T-helper 2 cell treated with Interferon-gamma antibody and Interleukin-4, amounts not matched to agents 5 μg/mL and 100 μg/mL, for 36 hours (primary cell): ENCODE measurements around the gene CLVS2.

ENCODE experiments used
- DNase-seq: peaks from one replicate; pipeline ENCODE4 v3.0.0; 2021; ENCODE audit warnings: low spot score
- H3K27ac Mint-ChIP-seq: one replicate; pipeline ENCODE4 v1.8.0; 2021; ENCODE audit warnings: mild to moderate bottlenecking, mixed read lengths
- H3K27me3 Mint-ChIP-seq: one replicate; pipeline ENCODE4 v1.8.0; 2021; ENCODE audit warnings: low read depth, mixed read lengths
- H3K36me3 Mint-ChIP-seq: one replicate; pipeline ENCODE4 v1.8.0; 2021; ENCODE audit warnings: low read depth, mixed read lengths
- H3K4me1 Mint-ChIP-seq: one replicate; pipeline ENCODE4 v1.8.0; 2021; ENCODE audit warnings: low read depth, mixed read lengths
- H3K4me3 Mint-ChIP-seq: one replicate; pipeline ENCODE4 v1.8.0; 2022; ENCODE audit warnings: mild to moderate bottlenecking, moderate library complexity, mixed read lengths
- H3K9me3 Mint-ChIP-seq: one replicate; pipeline ENCODE4 v1.8.0; 2021; ENCODE audit warnings: mixed read lengths

The CLVS2 gene, protein sequence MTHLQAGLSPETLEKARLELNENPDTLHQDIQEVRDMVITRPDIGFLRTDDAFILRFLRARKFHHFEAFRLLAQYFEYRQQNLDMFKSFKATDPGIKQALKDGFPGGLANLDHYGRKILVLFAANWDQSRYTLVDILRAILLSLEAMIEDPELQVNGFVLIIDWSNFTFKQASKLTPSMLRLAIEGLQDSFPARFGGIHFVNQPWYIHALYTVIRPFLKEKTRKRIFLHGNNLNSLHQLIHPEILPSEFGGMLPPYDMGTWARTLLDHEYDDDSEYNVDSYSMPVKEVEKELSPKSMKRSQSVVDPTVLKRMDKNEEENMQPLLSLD

DNA sequence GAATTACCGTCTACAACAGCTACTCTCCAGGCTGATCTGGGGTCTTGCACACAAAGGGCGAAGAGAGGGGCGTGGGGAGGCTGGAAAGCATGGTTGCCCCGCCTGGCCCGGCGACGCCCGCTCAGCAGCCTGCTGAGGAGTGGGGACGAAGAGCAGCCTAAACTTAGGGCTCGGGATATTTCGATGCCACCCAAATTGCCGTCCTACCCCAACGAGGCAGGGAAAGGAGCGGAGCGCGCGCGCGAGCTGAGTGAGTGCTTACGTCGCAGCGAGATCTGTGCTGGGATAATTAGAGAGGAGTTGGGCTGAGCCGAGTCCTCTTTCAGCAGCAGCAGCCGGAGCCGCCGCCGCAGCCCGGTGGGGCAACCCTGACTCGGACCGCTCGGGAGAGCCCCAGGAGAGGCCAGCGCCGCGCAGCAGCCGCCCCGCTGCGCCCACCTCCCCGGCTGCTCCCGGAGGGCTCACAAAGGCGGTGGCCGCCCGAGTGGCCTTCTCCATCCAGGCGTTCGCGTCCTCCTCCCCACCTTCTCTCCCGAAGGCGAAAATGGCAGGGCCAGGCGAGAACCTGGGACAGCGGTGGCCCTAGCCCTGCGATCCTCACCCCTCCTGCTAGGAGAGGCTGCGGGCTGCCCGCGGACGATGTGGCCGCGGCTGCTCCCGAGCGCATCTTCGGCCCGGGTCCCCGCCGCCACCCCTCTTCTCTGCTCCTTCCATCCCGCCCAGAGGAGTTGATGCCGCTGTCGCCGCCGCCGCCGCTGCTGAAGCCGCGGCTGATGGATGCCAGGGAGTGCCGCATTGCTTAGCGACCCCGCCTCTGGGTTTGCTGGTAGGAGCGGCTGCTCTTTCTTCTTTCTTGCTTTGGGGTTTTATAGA is at the start of gene CLVS2:
Gene CLVS2, plus strand, starts transcription at position 315 of the 873 bp plus-strand sequence. CDS start 1,543 bp downstream, outside the sequence.
- no peaks in the 10 kb centered on the region for H3K36me3 Mint-ChIP-seq
- H3K4me3 Mint-ChIP-seq, result no peak within 1 kb of the TSS
- H3K4me1 Mint-ChIP-seq, result no peaks in the 10 kb centered on the region
- H3K27ac Mint-ChIP-seq, result no peak within 1 kb of the TSS
- no peaks in the 10 kb centered on the region for H3K9me3 Mint-ChIP-seq
- DNase-seq, result no peak
- H3K27me3 Mint-ChIP-seq, result peaks cover 33% of the 10 kb centered on the region

DNA sequence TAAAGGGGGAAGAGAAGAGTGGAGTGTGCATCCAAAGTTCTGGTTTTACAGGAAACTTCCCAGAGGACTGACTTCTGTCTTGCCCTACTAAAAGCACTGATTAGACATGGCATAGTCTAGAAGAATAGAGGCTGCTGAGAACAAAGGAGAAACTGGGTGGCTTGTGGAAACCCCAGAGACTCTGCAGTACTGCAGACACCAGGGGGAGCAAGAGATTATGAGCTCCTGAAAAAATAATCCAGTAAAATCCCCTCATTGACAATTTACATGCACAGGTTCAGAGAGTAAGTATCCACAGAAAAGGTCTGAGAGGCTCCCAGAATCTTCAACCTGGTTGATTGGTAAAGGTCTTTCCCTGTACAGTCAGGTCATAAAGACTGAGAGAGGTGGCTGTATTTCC is 48.7 kb upstream of the CLVS2 start:
- no peaks in the 10 kb centered on the region for H3K36me3 Mint-ChIP-seq
- H3K4me1 Mint-ChIP-seq, result no peaks in the 10 kb centered on the region
- no peak for DNase-seq
- peaks cover 3% of the 10 kb centered on the region for H3K9me3 Mint-ChIP-seq
- H3K27ac Mint-ChIP-seq, result no peak overlapping the region
- no peaks in the 10 kb centered on the region for H3K27me3 Mint-ChIP-seq
- H3K4me3 Mint-ChIP-seq, result no peak overlapping the region

DNA sequence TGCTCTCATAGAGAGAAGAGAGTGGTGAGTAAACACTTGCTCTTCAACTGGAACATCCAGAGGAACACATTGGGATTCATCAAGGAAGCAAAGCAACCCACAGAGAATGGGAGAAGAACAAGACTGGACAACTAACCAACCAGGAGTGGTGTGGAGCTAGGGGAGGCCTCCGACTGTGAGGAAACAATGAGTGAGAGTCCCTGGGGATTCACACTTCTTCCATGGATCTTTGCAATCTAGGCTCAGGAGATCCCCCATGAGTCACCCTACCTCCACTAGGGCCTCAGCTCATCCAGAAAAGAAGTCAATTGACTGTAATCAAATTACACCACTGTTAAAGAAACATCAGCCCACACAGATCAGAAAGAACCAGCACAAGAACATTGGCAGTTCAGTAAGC is 42.3 kb upstream of the CLVS2 start:
- H3K4me3 Mint-ChIP-seq, result no peak overlapping the region
- H3K27ac Mint-ChIP-seq, result no peak overlapping the region
- H3K4me1 Mint-ChIP-seq, result no peaks in the 10 kb centered on the region
- H3K27me3 Mint-ChIP-seq, result no peaks in the 10 kb centered on the region
- peaks cover 10% of the 10 kb centered on the region for H3K9me3 Mint-ChIP-seq
- H3K36me3 Mint-ChIP-seq, result no peaks in the 10 kb centered on the region
- DNase-seq, result no peak

DNA sequence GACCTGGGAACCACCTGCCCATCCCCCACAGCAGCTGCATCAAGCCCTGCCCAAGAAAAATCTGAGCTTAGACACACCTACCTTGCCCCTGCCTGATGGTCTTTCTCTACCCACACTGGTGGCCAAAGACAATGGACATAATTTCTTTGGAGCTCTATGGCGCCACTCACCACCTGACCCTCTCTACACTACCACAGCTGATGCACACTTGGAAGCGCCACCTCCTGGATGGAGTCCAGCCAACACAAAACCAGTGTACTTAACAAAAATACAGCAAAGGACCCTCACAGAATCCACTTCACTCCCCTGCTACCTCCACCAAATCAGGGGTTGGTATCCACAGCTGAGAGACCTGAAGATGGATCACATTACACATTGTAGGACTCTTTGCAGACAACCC is 39.7 kb upstream of the CLVS2 start:
- no peak overlapping the region for H3K27ac Mint-ChIP-seq
- H3K36me3 Mint-ChIP-seq, result no peaks in the 10 kb centered on the region
- DNase-seq, result no peak
- peaks cover 10% of the 10 kb centered on the region for H3K9me3 Mint-ChIP-seq
- H3K27me3 Mint-ChIP-seq, result no peaks in the 10 kb centered on the region
- no peak overlapping the region for H3K4me3 Mint-ChIP-seq
- no peaks in the 10 kb centered on the region for H3K4me1 Mint-ChIP-seq

DNA sequence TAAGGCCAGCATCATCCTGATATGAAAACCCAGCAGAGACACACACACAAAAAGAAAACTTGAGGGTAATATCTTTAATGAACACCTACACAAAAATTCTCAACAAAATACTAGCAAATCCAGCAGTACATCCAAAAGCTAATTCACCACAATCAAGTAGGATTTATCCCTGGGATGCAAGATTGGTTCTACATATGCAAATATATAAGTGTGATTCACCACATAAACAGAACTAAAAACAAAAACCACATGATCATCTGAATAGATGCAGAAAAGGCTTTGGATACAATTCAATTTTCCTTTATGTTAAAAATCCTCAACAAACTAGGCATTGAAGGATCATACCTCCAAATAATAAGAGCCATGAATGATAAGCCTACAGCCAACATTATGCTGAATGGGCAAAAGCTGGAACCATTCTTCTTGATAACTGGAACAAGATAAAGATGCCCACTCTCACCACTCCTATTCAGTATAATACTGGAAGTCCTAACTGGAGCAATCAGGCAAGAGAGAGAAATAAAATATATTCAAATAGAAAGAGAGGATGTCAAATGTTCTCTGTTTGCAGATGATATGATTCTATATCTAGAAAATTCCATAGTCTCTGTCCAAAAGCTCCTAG is 33.9 kb upstream of the CLVS2 start:
- H3K27me3 Mint-ChIP-seq, result no peaks in the 10 kb centered on the region
- H3K27ac Mint-ChIP-seq, result no peak overlapping the region
- H3K36me3 Mint-ChIP-seq, result no peaks in the 10 kb centered on the region
- DNase-seq, result no peak
- peaks cover 6% of the 10 kb centered on the region for H3K9me3 Mint-ChIP-seq
- no peak overlapping the region for H3K4me3 Mint-ChIP-seq
- no peaks in the 10 kb centered on the region for H3K4me1 Mint-ChIP-seq

DNA sequence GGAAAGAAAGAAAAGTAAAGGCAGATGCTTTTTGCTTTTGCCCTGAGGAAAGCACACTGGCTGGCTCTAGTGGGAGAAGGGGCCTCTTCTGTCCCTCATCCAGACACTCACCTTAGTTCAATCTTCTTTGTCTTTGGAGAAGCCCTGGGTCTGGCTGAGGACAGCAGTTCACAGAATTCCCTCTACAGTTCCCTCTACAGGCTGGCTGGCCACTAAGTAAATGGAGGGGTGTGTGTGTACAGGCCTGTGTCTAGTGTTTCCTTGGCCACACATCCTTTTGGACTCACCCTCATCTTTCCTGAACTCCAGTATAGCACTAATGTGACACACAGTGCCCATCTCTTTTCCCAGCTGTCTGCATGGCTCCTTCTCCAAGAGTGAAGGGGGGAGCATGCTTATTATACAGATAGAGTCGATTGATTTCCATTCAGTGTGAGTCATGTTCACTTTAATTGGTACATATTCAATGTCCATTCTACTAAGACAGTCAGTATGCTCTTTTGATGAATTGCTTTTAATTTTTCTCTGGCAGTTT is 26.0 kb upstream of the CLVS2 start:
- H3K4me3 Mint-ChIP-seq, result no peak overlapping the region
- no peak for DNase-seq
- no peaks in the 10 kb centered on the region for H3K36me3 Mint-ChIP-seq
- H3K27ac Mint-ChIP-seq, result no peak overlapping the region
- no peaks in the 10 kb centered on the region for H3K27me3 Mint-ChIP-seq
- no peaks in the 10 kb centered on the region for H3K9me3 Mint-ChIP-seq
- H3K4me1 Mint-ChIP-seq, result no peaks in the 10 kb centered on the region

DNA sequence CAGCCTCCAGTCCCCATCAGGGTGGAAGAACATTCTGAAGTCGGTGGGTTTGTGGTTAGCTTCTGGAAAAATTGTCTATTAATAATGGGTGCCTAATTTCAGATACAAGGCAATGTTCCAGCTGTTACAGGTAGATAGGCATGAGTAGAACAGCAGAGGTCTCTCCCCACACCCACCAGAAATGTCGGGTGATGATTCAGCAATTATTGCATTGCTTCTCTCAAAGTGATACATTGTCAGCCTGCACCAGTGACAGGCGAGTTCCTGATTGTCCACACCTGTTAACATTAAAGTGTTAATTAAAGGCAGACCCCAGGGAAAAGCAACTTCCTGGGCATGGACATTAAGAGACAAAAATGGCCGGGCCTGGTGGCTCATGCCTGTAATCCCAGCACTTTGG is 18.9 kb upstream of the CLVS2 start:
- Mint-ChIP-seq H3K9me3 (no peaks in the 10 kb centered on the region), H3K4me1 (no peaks in the 10 kb centered on the region), H3K27me3 (no peaks in the 10 kb centered on the region), H3K27ac (no peak overlapping the region), H3K36me3 (no peaks in the 10 kb centered on the region), H3K4me3 (no peak overlapping the region)
- no peak for DNase-seq

DNA sequence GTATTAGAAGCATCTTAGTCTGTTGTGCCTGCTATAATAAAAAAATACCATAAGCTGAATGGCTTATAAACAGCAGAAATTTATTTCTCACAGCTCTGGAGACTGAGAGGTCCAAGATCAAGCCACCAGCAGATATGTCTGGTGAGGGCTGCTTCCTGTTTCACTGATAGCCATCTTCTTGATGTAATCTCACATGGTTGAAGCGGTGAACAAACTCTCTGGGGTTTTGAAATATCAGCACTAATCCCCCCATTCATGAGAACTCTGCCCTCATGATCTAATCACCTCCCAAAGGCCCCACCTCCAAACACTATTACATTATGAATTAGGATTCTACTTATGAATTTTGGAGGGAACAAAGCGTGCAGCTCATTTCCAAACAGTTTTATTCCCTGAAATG is 11.6 kb upstream of the CLVS2 start:
- Mint-ChIP-seq H3K36me3 (no peaks in the 10 kb centered on the region), H3K4me3 (no peak overlapping the region), H3K27me3 (no peaks in the 10 kb centered on the region), H3K4me1 (no peaks in the 10 kb centered on the region), H3K9me3 (no peaks in the 10 kb centered on the region), H3K27ac (no peak overlapping the region)
- DNase-seq, result no peak

DNA sequence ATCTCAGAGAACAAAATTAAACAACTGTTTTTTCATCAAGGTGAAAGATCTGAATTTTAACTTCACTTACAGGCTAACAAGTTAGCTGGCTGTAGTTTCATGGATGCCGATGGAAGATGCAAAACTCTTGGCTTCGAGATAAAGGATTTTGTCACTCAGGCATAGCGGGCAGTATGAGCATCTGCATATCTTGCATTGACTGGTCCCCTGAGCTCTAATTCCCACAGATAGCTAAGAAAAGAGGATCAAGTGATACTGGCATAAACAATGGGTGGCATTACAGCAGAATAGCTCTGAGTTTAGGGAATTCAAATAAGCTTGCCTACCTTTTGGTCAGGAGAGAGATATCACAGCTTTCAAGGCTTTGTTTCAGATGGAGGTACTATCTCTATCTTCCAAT is 1.8 kb upstream of the CLVS2 start:
- H3K27ac Mint-ChIP-seq, result no peak overlapping the region
- no peaks in the 10 kb centered on the region for H3K4me1 Mint-ChIP-seq
- H3K27me3 Mint-ChIP-seq, result peaks cover 33% of the 10 kb centered on the region
- H3K36me3 Mint-ChIP-seq, result no peaks in the 10 kb centered on the region
- no peak overlapping the region for H3K4me3 Mint-ChIP-seq
- no peak for DNase-seq
- H3K9me3 Mint-ChIP-seq, result no peaks in the 10 kb centered on the region

DNA sequence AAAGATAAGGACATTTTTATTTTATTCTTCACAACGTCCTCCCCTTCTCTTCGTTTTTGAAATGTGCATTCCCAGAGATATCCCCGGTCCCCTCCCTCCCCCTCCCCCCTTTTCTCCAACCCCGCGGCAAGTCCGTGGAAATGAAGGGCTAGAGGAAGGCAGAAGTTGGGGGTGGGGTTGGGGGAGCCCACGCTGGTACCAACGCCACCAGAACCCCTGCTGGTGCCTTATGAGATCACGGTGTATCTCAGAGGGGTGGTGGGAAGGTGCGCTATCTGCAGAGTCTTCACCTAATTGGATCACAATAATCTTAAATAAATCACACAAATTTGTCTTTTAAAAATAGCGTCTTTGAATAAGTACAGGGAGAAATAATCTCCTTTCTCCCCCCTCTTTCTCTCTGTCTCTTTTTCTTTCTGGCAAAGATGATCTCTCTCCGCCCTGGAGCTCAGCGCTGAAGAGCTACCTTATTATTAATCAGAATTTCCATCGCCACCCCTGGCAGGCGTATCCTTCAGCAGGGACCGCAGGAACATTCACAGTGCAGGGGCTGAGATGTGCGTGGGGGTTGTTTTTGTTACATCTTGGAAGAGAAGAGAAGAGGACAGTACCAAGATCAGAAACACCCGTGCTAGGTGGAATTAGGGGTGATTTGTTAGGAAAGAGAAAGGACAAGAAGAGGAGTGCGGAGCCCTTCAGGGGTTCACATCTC is 915 bp downstream of the CLVS2 start:
- no peak overlapping the region for H3K27ac Mint-ChIP-seq
- H3K9me3 Mint-ChIP-seq, result no peaks in the 10 kb centered on the region
- H3K4me1 Mint-ChIP-seq, result no peaks in the 10 kb centered on the region
- H3K27me3 Mint-ChIP-seq, result peaks cover 33% of the 10 kb centered on the region
- DNase-seq, result no peak
- H3K4me3 Mint-ChIP-seq, result no peak overlapping the region
- H3K36me3 Mint-ChIP-seq, result no peaks in the 10 kb centered on the region

DNA sequence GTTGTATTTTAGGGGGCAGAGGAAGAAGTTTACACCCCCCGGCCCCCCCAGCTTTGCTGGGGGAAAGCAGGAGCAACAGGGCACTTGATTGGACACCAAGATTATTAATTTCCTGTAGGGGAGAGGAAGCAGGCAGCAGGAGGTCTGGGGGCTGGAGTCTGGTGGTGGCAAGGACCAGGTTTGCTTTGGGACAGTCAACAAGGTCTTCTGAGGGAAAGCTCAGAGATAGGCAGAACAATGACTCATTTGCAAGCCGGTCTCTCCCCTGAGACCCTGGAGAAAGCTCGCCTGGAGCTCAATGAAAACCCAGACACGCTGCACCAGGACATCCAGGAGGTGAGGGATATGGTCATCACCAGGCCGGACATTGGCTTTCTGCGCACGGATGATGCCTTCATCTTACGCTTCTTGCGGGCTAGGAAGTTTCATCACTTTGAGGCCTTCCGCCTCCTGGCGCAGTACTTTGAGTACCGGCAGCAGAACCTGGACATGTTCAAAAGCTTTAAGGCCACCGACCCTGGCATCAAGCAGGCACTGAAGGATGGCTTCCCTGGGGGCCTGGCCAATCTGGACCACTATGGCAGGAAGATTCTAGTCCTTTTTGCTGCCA is 1.6 kb downstream of the CLVS2 start:
- Mint-ChIP-seq H3K4me1 (no peaks in the 10 kb centered on the region), H3K36me3 (no peaks in the 10 kb centered on the region), H3K9me3 (no peaks in the 10 kb centered on the region), H3K27me3 (peaks cover 33% of the 10 kb centered on the region), H3K27ac (no peak overlapping the region), H3K4me3 (no peak overlapping the region)
- DNase-seq, result no peak

DNA sequence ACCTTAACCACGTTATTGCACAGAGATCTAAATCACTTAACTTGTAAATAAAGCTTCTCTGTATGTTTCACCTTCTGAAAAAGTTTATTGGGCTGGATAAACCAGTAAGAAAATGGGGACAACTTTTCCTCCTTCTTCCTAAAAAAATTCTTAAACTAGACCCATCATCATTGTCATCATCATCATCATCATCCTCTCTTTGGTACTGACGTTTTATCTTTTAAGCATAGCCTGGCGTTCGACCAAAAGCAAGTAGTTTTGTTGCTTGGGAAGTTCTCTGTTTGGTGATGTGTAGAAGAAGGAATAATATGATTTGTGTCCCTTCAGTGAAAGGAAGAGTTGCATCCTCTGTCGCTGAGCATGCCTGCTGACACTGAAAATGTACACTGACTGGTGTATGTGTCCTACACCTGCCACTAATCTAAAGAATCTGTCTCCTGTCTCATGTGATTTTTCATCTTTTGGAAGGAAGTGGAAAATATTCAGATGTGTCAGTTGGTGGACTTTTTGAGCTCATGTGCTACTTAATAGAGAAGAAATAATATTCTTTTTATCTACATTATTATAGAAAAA is 2.5 kb downstream of the CLVS2 start:
- no peaks in the 10 kb centered on the region for H3K4me1 Mint-ChIP-seq
- no peak overlapping the region for H3K27ac Mint-ChIP-seq
- no peaks in the 10 kb centered on the region for H3K36me3 Mint-ChIP-seq
- H3K9me3 Mint-ChIP-seq, result no peaks in the 10 kb centered on the region
- no peak overlapping the region for H3K4me3 Mint-ChIP-seq
- no peak for DNase-seq
- H3K27me3 Mint-ChIP-seq, result peaks cover 33% of the 10 kb centered on the region

DNA sequence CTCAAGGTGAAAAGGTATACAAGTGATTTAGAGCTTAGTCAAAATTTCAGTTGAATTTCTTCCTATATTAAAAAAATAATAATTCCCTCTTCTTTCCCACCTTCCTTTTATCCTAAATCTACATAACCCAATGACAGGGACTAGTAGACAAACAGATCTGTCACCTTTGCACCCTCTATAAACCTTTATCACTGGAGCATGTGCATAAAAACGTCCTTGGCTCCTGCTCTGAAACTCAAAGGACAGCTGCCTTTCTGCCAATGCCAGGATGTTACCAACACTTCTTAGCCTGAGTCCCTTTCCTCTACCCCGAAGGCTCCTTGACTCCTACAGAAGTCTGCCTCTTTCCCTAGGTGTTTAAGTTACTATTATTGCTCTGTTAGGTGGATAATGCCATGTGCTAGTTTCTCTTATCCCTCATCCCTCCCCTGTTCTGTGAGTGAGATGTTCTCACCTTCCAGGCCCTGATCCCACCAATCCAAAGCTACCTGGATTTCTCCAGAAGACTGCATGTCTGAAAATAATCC is 4.3 kb downstream of the CLVS2 start:
- Mint-ChIP-seq H3K9me3 (no peaks in the 10 kb centered on the region), H3K4me1 (no peaks in the 10 kb centered on the region), H3K4me3 (no peak overlapping the region), H3K27me3 (peaks cover 23% of the 10 kb centered on the region), H3K27ac (no peak overlapping the region), H3K36me3 (no peaks in the 10 kb centered on the region)
- DNase-seq, result no peak
